HT-29 (cell line): ENCODE data around the gene ATXN7. TPM values are rescaled to one million over a fixed set of nuclear protein-coding genes. Genes with fewer than 3 reads are reported as not detected.

Source experiments
- DNase-seq: peaks from one replicate; pipeline ENCODE4 v3.0.0-alpha.2; 2015; ENCODE audit warnings: low spot score
- total RNA-seq: library from RNA; depleted of rRNA; stranded (reverse); fragments of >200 nt; shearing (Covaris generic); gene quantifications from 2 replicates; pipeline ENCODE4 v1.2.3, GENCODE V29; 2014

The ATXN7 gene
- total RNA-seq, 1 experiment from 2014 or later, result 3.0 TPM

GRCh38 chr3:63864008-63864964 is 619 bp downstream of the ATXN7 start:
- DNase-seq, result peak; percentile 23

GRCh38 chr3:63864965-63865327 is 1.3 kb downstream of the ATXN7 start:
- no peak for DNase-seq

GRCh38 chr3:63867225-63867624 is 3.6 kb downstream of the ATXN7 start:
- DNase-seq, result no peak

GRCh38 chr3:63869940-63870614 is 6.4 kb downstream of the ATXN7 start:
- DNase-seq, result no peak

- no peak for DNase-seq
Observed at GRCh38 chr3:63870615-63871005, 6.9 kb downstream of the ATXN7 start.

- peak; percentile 51 for DNase-seq
Observed at GRCh38 chr3:63872135-63872924, 8.7 kb downstream of the ATXN7 start.

GRCh38 chr3:63874769-63875168 is 11.1 kb downstream of the ATXN7 start:
- DNase-seq, result no peak

GRCh38 chr3:63875510-63875909 is 11.8 kb downstream of the ATXN7 start:
- no peak for DNase-seq

GRCh38 chr3:63876260-63876659 is 12.6 kb downstream of the ATXN7 start:
- no peak for DNase-seq

GRCh38 chr3:63877737-63878393 is 14.2 kb downstream of the ATXN7 start:
- DNase-seq, result no peak

- DNase-seq, result no peak
Observed at GRCh38 chr3:63878394-63879060, 14.9 kb downstream of the ATXN7 start.

GRCh38 chr3:63880653-63881052 is 17.0 kb downstream of the ATXN7 start:
- no peak for DNase-seq

- DNase-seq, result no peak
Observed at GRCh38 chr3:63886858-63887257, 23.2 kb downstream of the ATXN7 start.

GRCh38 chr3:63891518-63891917 is 27.9 kb downstream of the ATXN7 start:
- DNase-seq, result no peak

- DNase-seq, result no peak
Observed at GRCh38 chr3:63892773-63893352, 29.2 kb downstream of the ATXN7 start.

- DNase-seq, result no peak
Observed at GRCh38 chr3:63895422-63896189, 31.9 kb downstream of the ATXN7 start.

- DNase-seq, result no peak
Observed at GRCh38 chr3:63896332-63897030, 32.8 kb downstream of the ATXN7 start.

GRCh38 chr3:63900010-63900409 is 36.3 kb downstream of the ATXN7 start:
- no peak for DNase-seq

GRCh38 chr3:63900459-63900858 is 36.8 kb downstream of the ATXN7 start:
- DNase-seq, result no peak
